Liver (tissue), 9 donors: ENCODE data around the gene KERA. TPM values are rescaled to one million over a fixed set of nuclear protein-coding genes. Genes with fewer than 3 reads are reported as not detected.

Experiments
- DNase-seq: peaks from one replicate; pipeline ENCODE4 v3.0.0-alpha.2; 2017; ENCODE audit warnings: low spot score
- H3K27ac ChIP-seq, 2 donors: one replicate each; pipeline ENCODE4 v1.7.0; 2013; ENCODE audit warnings: inconsistent platforms in 2 of 2, low read length in 2 of 2, control low read depth in 1 of 2, low read depth in 1 of 2, mild to moderate bottlenecking in 1 of 2
- H3K27me3 ChIP-seq, 4 donors: one replicate each; pipeline versions ENCODE4 v1.6.1 to v1.7.0; 2013; ENCODE audit warnings: low read length in 3 of 4, inconsistent platforms in 1 of 4, mild to moderate bottlenecking in 1 of 4, moderate library complexity in 1 of 4; ENCODE audit not compliant: control insufficient read depth in 4 of 4, insufficient read depth in 4 of 4
- H3K36me3 ChIP-seq, 4 donors: one replicate each; pipeline versions ENCODE4 v1.6.1 to v1.7.0; 2013; ENCODE audit warnings: low read length in 3 of 4, mild to moderate bottlenecking in 3 of 4, low read depth in 1 of 4, moderate library complexity in 1 of 4; ENCODE audit not compliant: control insufficient read depth in 4 of 4, insufficient read depth in 3 of 4
- H3K4me1 ChIP-seq, 4 donors: one replicate each; pipeline versions ENCODE4 v1.6.1 to v1.7.0; 2013; ENCODE audit warnings: low read length in 3 of 4, mild to moderate bottlenecking in 3 of 4, moderate library complexity in 1 of 4; ENCODE audit not compliant: control insufficient read depth in 4 of 4, insufficient read depth in 4 of 4
- H3K4me3 ChIP-seq, 3 donors: one replicate each; pipeline versions ENCODE4 v1.6.1 to v1.7.0; 2013; ENCODE audit warnings: low read length in 3 of 3, control low read depth in 1 of 3, low read depth in 1 of 3, mild to moderate bottlenecking in 1 of 3
- H3K9ac ChIP-seq, 2 donors: one replicate each; pipeline ENCODE4 v1.7.0; 2013; ENCODE audit warnings: low read length in 2 of 2, mild to moderate bottlenecking in 2 of 2, moderate library complexity in 2 of 2, control low read depth in 1 of 2, low read depth in 1 of 2
- H3K9me3 ChIP-seq, 4 donors: one replicate each; pipeline versions ENCODE4 v1.6.1 to v1.7.0; 2013; ENCODE audit warnings: low read length in 3 of 4; ENCODE audit not compliant: control insufficient read depth in 4 of 4
- EGR1 ChIP-seq, 2 donors: IDR thresholded peaks; 2 replicates each; pipeline ENCODE4 v1.6.1; 2016 to 2018; ENCODE audit warnings: antibody characterized with exemption in 2 of 2, low read depth in 2 of 2
- FOXA1 ChIP-seq: IDR thresholded peaks from 2 replicates; pipeline ENCODE4 v1.6.1; 2016; ENCODE audit warnings: antibody characterized with exemption
- FOXA2 ChIP-seq: IDR thresholded peaks from 2 replicates; pipeline ENCODE4 v1.6.1; 2016; ENCODE audit warnings: antibody characterized with exemption
- GABPA ChIP-seq, 2 donors: IDR thresholded peaks in 1 of 2; conservative IDR thresholded peaks in 1 of 2; 2 replicates each; pipeline ENCODE4 v1.6.1; 2016; ENCODE audit warnings: antibody characterized with exemption in 2 of 2, mild to moderate bottlenecking in 1 of 2, moderate library complexity in 1 of 2
- HNF4A ChIP-seq, 2 donors: conservative IDR thresholded peaks; 2 replicates each; pipeline ENCODE4 v1.6.1; 2016; ENCODE audit warnings: antibody characterized with exemption in 2 of 2, mild to moderate bottlenecking in 2 of 2
- HNF4G ChIP-seq: IDR thresholded peaks from 2 replicates; pipeline ENCODE4 v1.6.1; 2016; ENCODE audit warnings: antibody characterized with exemption
- JUND ChIP-seq, 2 donors: IDR thresholded peaks; 2 replicates each; pipeline ENCODE4 v1.6.1; 2016; ENCODE audit warnings: antibody characterized with exemption in 2 of 2
- NR2F2 ChIP-seq: IDR thresholded peaks from 2 replicates; pipeline ENCODE4 v1.6.1; 2016; ENCODE audit warnings: antibody characterized with exemption
- RAD21 ChIP-seq, 2 donors: IDR thresholded peaks; 2 replicates each; pipeline ENCODE4 v1.6.1; 2016; ENCODE audit warnings: antibody characterized with exemption in 2 of 2, mild to moderate bottlenecking in 2 of 2
- RXRA ChIP-seq, 2 donors: IDR thresholded peaks; 2 replicates each; pipeline ENCODE4 v1.6.1; 2017 to 2018; ENCODE audit warnings: antibody characterized with exemption in 2 of 2, mild to moderate bottlenecking in 1 of 2
- SP1 ChIP-seq: IDR thresholded peaks from 2 replicates; pipeline ENCODE4 v1.6.1; 2018; ENCODE audit warnings: antibody characterized with exemption, mild to moderate bottlenecking
- YY1 ChIP-seq: IDR thresholded peaks from 2 replicates; pipeline ENCODE4 v1.6.1; 2016; ENCODE audit warnings: antibody characterized with exemption, mild to moderate bottlenecking
- WGBS: extraction: QIAGEN DNeasy Blood & Tissue Kit; methylation state at CpG from one replicate; pipeline ENCODE4 v1.1.7; 2013; 5-methylcytosine and 5-hydroxymethylcytosine counted together
- polyA plus RNA-seq, 2 donors: library from polyadenylated mRNA; stranded (reverse) in 1 of 2; unstranded in 1 of 2; fragments of 200-250 nt in 1 of 2; fragments of >200 nt in 1 of 2; fragmentation: Nextera tagmentation in 1 of 2; extraction: Ambion mirVana in 1 of 2; gene quantifications; one replicate each; pipeline versions ENCODE4 v1.2.1 to v1.2.3, GENCODE V29; 2013 to 2015
- total RNA-seq, 2 donors: library from RNA; depleted of rRNA; stranded (reverse); fragments of >200 nt; gene quantifications; one replicate each; pipeline ENCODE4 v1.2.3, GENCODE V29; 2014
- TF ChIP-seq, protein P1 (sequence below): IDR thresholded peaks from 2 replicates; pipeline ENCODE4 v1.6.1; 2016; ENCODE audit warnings: antibody characterized with exemption, mild to moderate bottlenecking
- TF ChIP-seq, protein P2 (sequence below): fragments of 150-350 bp; IDR thresholded peaks from 2 replicates; pipeline ENCODE4 v1.5.1; 2017; ENCODE audit warnings: improper control_type of control experiment, low read depth, low read length; ENCODE audit not compliant: missing input control
- TF ChIP-seq, protein P3 (sequence below): IDR thresholded peaks from 2 replicates; pipeline ENCODE4 v1.6.1; 2016; ENCODE audit warnings: antibody characterized with exemption
- donor health status: healthy.
- donor health status: healthy.
- donor health status: healthy.
- donor health status: healthy.
- donor health status: healthy.

The KERA gene
- total and polyA plus RNA-seq, 4 donors: not detected

DNA sequence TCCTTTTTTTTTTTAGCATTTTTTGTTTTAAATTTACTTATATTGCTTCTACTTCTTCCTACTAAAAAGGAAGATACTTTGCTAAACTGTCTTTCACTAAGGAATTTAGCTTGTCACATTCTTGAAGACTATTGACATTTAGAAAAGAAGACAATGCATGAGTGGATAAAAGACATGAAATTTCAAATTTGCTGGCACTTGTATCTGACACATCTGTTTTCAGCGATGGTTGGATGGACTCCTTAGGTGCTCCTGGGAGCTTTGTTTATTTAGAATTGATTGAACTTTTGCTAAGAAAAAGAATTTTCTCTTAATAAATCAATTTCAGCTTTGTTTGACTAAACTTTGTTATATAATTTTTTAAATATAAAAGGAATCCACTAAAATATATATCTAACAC, 3.3 kb upstream of the KERA start:
- Histone ChIP-seq H3K4me3 (no peak overlapping the region), H3K36me3 (no peaks in the 10 kb centered on the region), H3K27ac (no peak overlapping the region), H3K9ac (no peak overlapping the region), H3K4me1 (peaks cover 0 to 1% (median 0%) of the 10 kb centered on the region in 4 donors), H3K9me3 (no peaks in the 10 kb centered on the region), H3K27me3 (no peaks in the 10 kb centered on the region)
- 86% methylated on average over 1 of the region's 1 CpG for WGBS
- TF ChIP-seq RAD21 (IDR thresholded peaks at IDR 0.05) (no peak), SP1 (no peak), FOXA1 (no peak), EGR1 (IDR thresholded peaks at IDR 0.05; ENCODE audit: low read depth in 2 of 2) (no peak), YY1 (no peak), FOXA2 (no peak), HNF4A (conservative IDR thresholded peaks at IDR 0.05) (no peak), NR2F2 (no peak), JUND (IDR thresholded peaks at IDR 0.05) (no peak)
- TF ChIP-seq, protein P1, sequence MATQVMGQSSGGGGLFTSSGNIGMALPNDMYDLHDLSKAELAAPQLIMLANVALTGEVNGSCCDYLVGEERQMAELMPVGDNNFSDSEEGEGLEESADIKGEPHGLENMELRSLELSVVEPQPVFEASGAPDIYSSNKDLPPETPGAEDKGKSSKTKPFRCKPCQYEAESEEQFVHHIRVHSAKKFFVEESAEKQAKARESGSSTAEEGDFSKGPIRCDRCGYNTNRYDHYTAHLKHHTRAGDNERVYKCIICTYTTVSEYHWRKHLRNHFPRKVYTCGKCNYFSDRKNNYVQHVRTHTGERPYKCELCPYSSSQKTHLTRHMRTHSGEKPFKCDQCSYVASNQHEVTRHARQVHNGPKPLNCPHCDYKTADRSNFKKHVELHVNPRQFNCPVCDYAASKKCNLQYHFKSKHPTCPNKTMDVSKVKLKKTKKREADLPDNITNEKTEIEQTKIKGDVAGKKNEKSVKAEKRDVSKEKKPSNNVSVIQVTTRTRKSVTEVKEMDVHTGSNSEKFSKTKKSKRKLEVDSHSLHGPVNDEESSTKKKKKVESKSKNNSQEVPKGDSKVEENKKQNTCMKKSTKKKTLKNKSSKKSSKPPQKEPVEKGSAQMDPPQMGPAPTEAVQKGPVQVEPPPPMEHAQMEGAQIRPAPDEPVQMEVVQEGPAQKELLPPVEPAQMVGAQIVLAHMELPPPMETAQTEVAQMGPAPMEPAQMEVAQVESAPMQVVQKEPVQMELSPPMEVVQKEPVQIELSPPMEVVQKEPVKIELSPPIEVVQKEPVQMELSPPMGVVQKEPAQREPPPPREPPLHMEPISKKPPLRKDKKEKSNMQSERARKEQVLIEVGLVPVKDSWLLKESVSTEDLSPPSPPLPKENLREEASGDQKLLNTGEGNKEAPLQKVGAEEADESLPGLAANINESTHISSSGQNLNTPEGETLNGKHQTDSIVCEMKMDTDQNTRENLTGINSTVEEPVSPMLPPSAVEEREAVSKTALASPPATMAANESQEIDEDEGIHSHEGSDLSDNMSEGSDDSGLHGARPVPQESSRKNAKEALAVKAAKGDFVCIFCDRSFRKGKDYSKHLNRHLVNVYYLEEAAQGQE: no peak
- TF ChIP-seq, protein P2, sequence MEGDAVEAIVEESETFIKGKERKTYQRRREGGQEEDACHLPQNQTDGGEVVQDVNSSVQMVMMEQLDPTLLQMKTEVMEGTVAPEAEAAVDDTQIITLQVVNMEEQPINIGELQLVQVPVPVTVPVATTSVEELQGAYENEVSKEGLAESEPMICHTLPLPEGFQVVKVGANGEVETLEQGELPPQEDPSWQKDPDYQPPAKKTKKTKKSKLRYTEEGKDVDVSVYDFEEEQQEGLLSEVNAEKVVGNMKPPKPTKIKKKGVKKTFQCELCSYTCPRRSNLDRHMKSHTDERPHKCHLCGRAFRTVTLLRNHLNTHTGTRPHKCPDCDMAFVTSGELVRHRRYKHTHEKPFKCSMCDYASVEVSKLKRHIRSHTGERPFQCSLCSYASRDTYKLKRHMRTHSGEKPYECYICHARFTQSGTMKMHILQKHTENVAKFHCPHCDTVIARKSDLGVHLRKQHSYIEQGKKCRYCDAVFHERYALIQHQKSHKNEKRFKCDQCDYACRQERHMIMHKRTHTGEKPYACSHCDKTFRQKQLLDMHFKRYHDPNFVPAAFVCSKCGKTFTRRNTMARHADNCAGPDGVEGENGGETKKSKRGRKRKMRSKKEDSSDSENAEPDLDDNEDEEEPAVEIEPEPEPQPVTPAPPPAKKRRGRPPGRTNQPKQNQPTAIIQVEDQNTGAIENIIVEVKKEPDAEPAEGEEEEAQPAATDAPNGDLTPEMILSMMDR: no peak
- TF ChIP-seq, protein P3, sequence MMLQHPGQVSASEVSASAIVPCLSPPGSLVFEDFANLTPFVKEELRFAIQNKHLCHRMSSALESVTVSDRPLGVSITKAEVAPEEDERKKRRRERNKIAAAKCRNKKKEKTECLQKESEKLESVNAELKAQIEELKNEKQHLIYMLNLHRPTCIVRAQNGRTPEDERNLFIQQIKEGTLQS: no peak
- DNase-seq: no peak

DNA sequence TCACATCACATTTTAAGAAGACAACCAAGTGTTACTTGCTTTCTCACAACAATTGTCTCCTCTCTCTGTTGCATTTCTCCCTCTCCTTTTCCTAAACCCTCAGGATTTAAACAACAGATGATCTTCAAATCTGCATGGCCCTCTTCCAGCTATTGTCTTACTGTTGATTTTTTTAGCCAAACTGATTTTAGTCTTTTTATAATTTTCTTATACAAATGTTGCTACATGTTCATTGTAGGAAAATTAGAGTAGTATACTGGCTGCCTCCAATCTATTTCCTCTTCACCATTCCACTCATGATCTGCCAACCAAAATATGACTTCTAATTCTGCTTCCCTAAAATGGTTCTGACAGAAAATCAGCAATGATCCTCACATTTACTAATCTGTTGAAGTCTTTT, 1.4 kb upstream of the KERA start:
- Histone ChIP-seq H3K36me3 (no peaks in the 10 kb centered on the region), H3K27me3 (no peaks in the 10 kb centered on the region), H3K9me3 (no peaks in the 10 kb centered on the region), H3K27ac (no peak overlapping the region), H3K4me1 (no peaks in the 10 kb centered on the region), H3K4me3 (no peak overlapping the region), H3K9ac (no peak overlapping the region)
- TF ChIP-seq RXRA (IDR thresholded peaks at IDR 0.05): no peak
- TF ChIP-seq JUND (IDR thresholded peaks at IDR 0.05): no peak
- TF ChIP-seq SP1: no peak
- no peak for TF ChIP-seq RAD21 (IDR thresholded peaks at IDR 0.05)
- DNase-seq: no peak

DNA sequence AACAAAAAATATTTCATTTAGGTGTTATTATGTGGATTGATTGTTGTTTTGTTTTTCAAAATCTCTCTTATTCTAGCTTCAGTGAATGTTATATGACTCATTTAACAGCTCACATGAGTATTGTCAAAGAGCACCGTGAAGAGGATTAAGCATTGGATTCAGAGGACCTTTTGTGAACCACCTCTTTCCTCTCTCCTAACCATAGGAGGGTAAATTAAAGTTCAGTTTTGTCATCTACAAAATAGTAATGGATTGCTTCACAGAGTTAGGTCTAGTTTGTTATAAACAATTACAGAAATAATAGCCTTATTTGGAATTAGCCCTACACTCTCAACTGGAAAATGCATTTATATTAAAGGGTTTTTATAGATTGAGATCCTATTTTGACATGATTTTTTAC, 962 bp upstream of the KERA start:
- no peak for DNase-seq
- 76% methylated on average over 1 of the region's 1 CpG for WGBS
- TF ChIP-seq HNF4G (no peak), NR2F2 (no peak), GABPA (IDR thresholded peaks at IDR 0.05 in 1 of 2, conservative IDR thresholded peaks at IDR 0.05 in 1 of 2) (no peak), RAD21 (IDR thresholded peaks at IDR 0.05) (no peak), FOXA1 (no peak), EGR1 (IDR thresholded peaks at IDR 0.05; ENCODE audit: low read depth in 2 of 2) (no peak), FOXA2 (no peak)
- TF ChIP-seq, protein P2: no peak
- TF ChIP-seq, protein P1: no peak
- Histone ChIP-seq H3K9ac (no peak overlapping the region), H3K4me3 (no peak overlapping the region), H3K27ac (no peak overlapping the region), H3K36me3 (no peaks in the 10 kb centered on the region), H3K4me1 (no peaks in the 10 kb centered on the region), H3K27me3 (no peaks in the 10 kb centered on the region), H3K9me3 (no peaks in the 10 kb centered on the region)
